A549 (cell line): Measurements from ENCODE around the gene MEF2C. TPM values are rescaled to one million over a fixed set of nuclear protein-coding genes. Genes with fewer than 3 reads are reported as not detected.
A peak's percentile ranks its signal among the peaks of the same experiment; 100 is the strongest.

ENCODE experiments used
- ATAC-seq, 2 experiments: fragments of 200-7000 bp in 1 of 2; fragments of >200 bp in 1 of 2; cut with Nextera tagmentation in 1 of 2; cut with Tn5 transposase in 1 of 2; 3 replicates each; pipeline versions ENCODE4 v1.8.0 to v1.9.1; 2018 to 2020; ENCODE audit warnings: mild to moderate bottlenecking in 1 of 2, moderate library complexity in 1 of 2
- CTCF ChIA-PET: fragments of 300-600 bp; sonication (Branson Sonifier 250); formaldehyde crosslinking; extraction: SDS; loops from one replicate; lab custom pipeline; 2021; ENCODE audit warnings: antibody characterized with exemption, inconsistent platforms; lab: Yijun Ruan, JAX
- POLR2A ChIA-PET: fragments of 350-600 bp; formaldehyde crosslinking; extraction: SDS; loops from one replicate; lab custom pipeline; 2021; ENCODE audit warnings: antibody characterized with exemption, inconsistent platforms; lab: Yijun Ruan, JAX
- DNase-seq, 2 experiments: peaks; one replicate each; pipeline versions ENCODE4 v3.0.0 to v3.0.0-alpha.2; 2011 to 2016; ENCODE audit warnings: low read depth in 1 of 2, low spot score in 1 of 2
- FAIRE-seq: peaks from 2 replicates; lab custom pipeline; 2011; peaks lifted over from hg19 to GRCh38; lab: Jason Lieb, UNC
- H3K27ac ChIP-seq, 2 experiments: fragments of >200 bp; sonication (Bioruptor Twin); formaldehyde crosslinking; 3 replicates each; pipeline ENCODE4 v1.5.1; 2016 to 2017
- H3K4me1 ChIP-seq: fragments of >200 bp; sonication (Bioruptor Twin); formaldehyde crosslinking; 3 replicates; pipeline ENCODE4 v1.6.1; 2016
- H3K4me2 ChIP-seq: fragments of >200 bp; sonication (Bioruptor Twin); formaldehyde crosslinking; 3 replicates; pipeline ENCODE4 v1.6.1; 2016
- H3K4me3 ChIP-seq: fragments of >200 bp; sonication (Bioruptor Twin); formaldehyde crosslinking; 3 replicates; pipeline ENCODE4 v1.5.1; 2016
- H3K9me3 ChIP-seq: fragments of >200 bp; sonication (Bioruptor Twin); formaldehyde crosslinking; 3 replicates; pipeline ENCODE4 v1.6.1; 2016
- CHD4 ChIP-seq: fragments of 200-600 bp; sonication (generic); IDR thresholded peaks from 2 replicates; pipeline ENCODE4 v1.6.1; 2016; ENCODE audit warnings: antibody characterized with exemption, mild to moderate bottlenecking, borderline replicate concordance
- CTCF ChIP-seq: fragments of >200 bp; sonication (Bioruptor Twin); formaldehyde crosslinking; IDR thresholded peaks from 3 replicates; pipeline ENCODE4 v1.5.1; 2016
- E2F6 ChIP-seq: IDR thresholded peaks from 2 replicates; pipeline ENCODE4 v1.6.1; 2012; ENCODE audit warnings: low read depth, borderline replicate concordance
- FOSB ChIP-seq: fragments of 250-450 bp; sonication (Bioruptor Pico); IDR thresholded peaks from 2 replicates; pipeline ENCODE4 v1.5.0; 2020; ENCODE audit warnings: mild to moderate bottlenecking, moderate library complexity
- JUN ChIP-seq, 2 experiments: fragments of >200 bp; sonication (Bioruptor Twin); formaldehyde crosslinking; IDR thresholded peaks; 2 replicates in 1 of 2; 3 replicates in 1 of 2; pipeline ENCODE4 v1.6.1; 2016 to 2017
- MAX ChIP-seq: IDR thresholded peaks from 2 replicates; pipeline ENCODE4 v1.6.1; 2012
- PBX3 ChIP-seq: IDR thresholded peaks from 2 replicates; pipeline ENCODE4 v1.6.1; 2012
- RAD21 ChIP-seq, 2 experiments: fragments of >200 bp in 1 of 2; sonication (Bioruptor Twin) in 1 of 2; formaldehyde crosslinking in 1 of 2; IDR thresholded peaks in 1 of 2; conservative IDR thresholded peaks in 1 of 2; 2 replicates in 1 of 2; 3 replicates in 1 of 2; pipeline ENCODE4 v1.6.1; 2012 to 2018; ENCODE audit warnings: inconsistent platforms in 1 of 2
- RCOR1 ChIP-seq: fragments of 150-350 bp; IDR thresholded peaks from 2 replicates; pipeline ENCODE4 v1.6.1; 2014; ENCODE audit warnings: antibody characterized with exemption, low read length, low read depth
- REST ChIP-seq: fragments of 200-600 bp; sonication (generic); IDR thresholded peaks from 2 replicates; pipeline ENCODE4 v1.6.1; 2016; ENCODE audit warnings: antibody characterized with exemption, mild to moderate bottlenecking, moderate library complexity
- RFX5 ChIP-seq: fragments of 450-650 bp; IDR thresholded peaks from 2 replicates; pipeline ENCODE4 v1.7.1; 2014; ENCODE audit warnings: antibody characterized with exemption, mild to moderate bottlenecking, moderate library complexity
- RNF2 ChIP-seq: fragments of 200-600 bp; sonication (generic); IDR thresholded peaks from 2 replicates; pipeline ENCODE4 v1.6.1; 2016; ENCODE audit warnings: low read depth, mild to moderate bottlenecking, antibody characterized with exemption, moderate library complexity, borderline replicate concordance
- SMC3 ChIP-seq: fragments of >200 bp; sonication (Bioruptor Twin); formaldehyde crosslinking; IDR thresholded peaks from 3 replicates; pipeline ENCODE4 v1.6.1; 2018; ENCODE audit warnings: inconsistent platforms
- TFCP2L1 ChIP-seq: fragments of 250-450 bp; sonication (Bioruptor Pico); IDR thresholded peaks from 2 replicates; pipeline ENCODE4 v1.5.0; 2021; ENCODE audit warnings: mild to moderate bottlenecking
- WGBS: methylation state at CpG from one replicate; pipeline ENCODE4 v1.1.6; 2017; ENCODE audit errors: missing lambda C conversion rate; 5-methylcytosine and 5-hydroxymethylcytosine counted together
- polyA plus RNA-seq, 4 experiments: library from polyadenylated mRNA; depleted of rRNA in 3 of 4; stranded (reverse); fragments of >200 nt; fragmentation: RNase III in 1 of 4; extraction: RNeasy Plus Mini Kit Qiagen cat#74134 plus additional on column Dnase treatment in 1 of 4; gene quantifications; 2 replicates in 3 of 4; 3 replicates in 1 of 4; pipeline ENCODE4 v1.2.3, GENCODE V29; 2011 to 2017

MEF2C gene
- polyA plus RNA-seq, 2 of the 4 experiments (the other 2 are of a cell fraction): 0.03 to 0.06 TPM

GRCh38 chr5:88681211-88681803, 201.7 kb downstream of the MEF2C start:
- Histone ChIP-seq H3K27ac (no peak overlapping the region), H3K4me2 (no peak overlapping the region), H3K4me3 (no peak overlapping the region), H3K9me3 (no peaks in the 10 kb centered on the region), H3K4me1 (peaks cover 7% of the 10 kb centered on the region; the same call in 1 of the 3 replicates)
- 89% methylated on average over 5 of the region's 5 CpGs for WGBS
- ATAC-seq: no peak
- DNase-seq: no peak
- POLR2A ChIA-PET: no interaction called here
- CTCF ChIA-PET: interaction anchor here (0.7 to 3.4 kb wide), 14 partner anchors 9 to 914 kb away, joined by 3 to 49 read pairs (median 4); no protein-coding TSS in a partner anchor
- TF ChIP-seq RCOR1 (no peak), CTCF (no peak), E2F6 (no peak), REST (no peak), PBX3 (no peak), MAX (no peak), TFCP2L1 (no peak), RFX5 (no peak), RNF2 (no peak), JUN (IDR thresholded peaks at IDR 0.05) (no peak)
- FAIRE-seq: no peak

- peak overlapping the region; percentile 28 for H3K4me3 ChIP-seq
- DNase-seq: peak; percentile 56 to 81
- H3K9me3 ChIP-seq: no peaks in the 10 kb centered on the region
- H3K27ac ChIP-seq: peak overlapping the region in 1 of 2 experiments; percentile 73; a peak in 3 of 6 replicates
- 38% methylated on average over 20 of the region's 61 CpGs for WGBS
- no peak for TF ChIP-seq CHD4
- peak; percentile 89 for TF ChIP-seq SMC3
- TF ChIP-seq RAD21 (conservative IDR thresholded peaks at IDR 0.05 in 1 of 2, IDR thresholded peaks at IDR 0.05 in 1 of 2): peak; percentile 78 to 94
- TF ChIP-seq FOSB (CRISPR knock-in tag): no peak
- TF ChIP-seq MAX: peak; percentile 40; the same call in 1 of the 2 replicates
- TF ChIP-seq TFCP2L1: 0 out of 2 replicates have a peak, but pooled peaks have one; percentile 37
- 0 out of 2 replicates have a peak, but pooled peaks have one; percentile 36 for TF ChIP-seq RNF2
- 0 out of 2 replicates have a peak, but pooled peaks have one; percentile 59 for TF ChIP-seq E2F6
- TF ChIP-seq CTCF: peak; percentile 90
- ChIA-PET POLR2A (no interaction called here), CTCF (interaction anchor here (0.6 to 3.4 kb wide), 36 partner anchors 8 to 1254 kb away, joined by 3 to 49 read pairs (median 4); no protein-coding TSS in a partner anchor)
- FAIRE-seq: no peak
- H3K4me1 ChIP-seq: peaks cover 7% of the 10 kb centered on the region; the same call in 1 of the 3 replicates
- ATAC-seq: peak; percentile 86 to 95
- H3K4me2 ChIP-seq: peak overlapping the region; percentile 75
These were observed 202.5 kb downstream of the MEF2C start for GRCh38 chr5:88680253-88681132.
